ENCODE results near the gene DHDH.

DHDH gene

DNA sequence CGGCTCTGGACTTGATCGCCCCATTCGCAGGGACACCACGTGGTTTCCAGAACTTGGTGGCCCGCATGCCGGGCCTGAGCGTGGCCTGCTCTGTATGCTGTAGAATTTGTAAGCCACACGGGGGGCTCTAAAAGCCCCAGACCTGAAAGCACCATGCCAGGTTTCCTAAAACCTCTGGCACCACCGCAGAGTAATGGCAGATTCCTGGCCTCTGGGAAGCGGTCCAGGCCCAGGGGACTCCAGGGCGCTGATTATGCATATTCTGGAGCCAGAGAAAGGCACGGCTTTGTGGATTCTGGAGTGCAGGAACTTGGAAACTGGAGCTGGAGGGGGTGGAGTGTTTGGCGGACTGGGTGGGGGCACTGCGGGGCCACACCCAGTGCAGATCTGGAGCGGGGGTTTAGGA is 35.3 kb downstream of the DHDH start:
- DNase-seq, result no peak

DNA sequence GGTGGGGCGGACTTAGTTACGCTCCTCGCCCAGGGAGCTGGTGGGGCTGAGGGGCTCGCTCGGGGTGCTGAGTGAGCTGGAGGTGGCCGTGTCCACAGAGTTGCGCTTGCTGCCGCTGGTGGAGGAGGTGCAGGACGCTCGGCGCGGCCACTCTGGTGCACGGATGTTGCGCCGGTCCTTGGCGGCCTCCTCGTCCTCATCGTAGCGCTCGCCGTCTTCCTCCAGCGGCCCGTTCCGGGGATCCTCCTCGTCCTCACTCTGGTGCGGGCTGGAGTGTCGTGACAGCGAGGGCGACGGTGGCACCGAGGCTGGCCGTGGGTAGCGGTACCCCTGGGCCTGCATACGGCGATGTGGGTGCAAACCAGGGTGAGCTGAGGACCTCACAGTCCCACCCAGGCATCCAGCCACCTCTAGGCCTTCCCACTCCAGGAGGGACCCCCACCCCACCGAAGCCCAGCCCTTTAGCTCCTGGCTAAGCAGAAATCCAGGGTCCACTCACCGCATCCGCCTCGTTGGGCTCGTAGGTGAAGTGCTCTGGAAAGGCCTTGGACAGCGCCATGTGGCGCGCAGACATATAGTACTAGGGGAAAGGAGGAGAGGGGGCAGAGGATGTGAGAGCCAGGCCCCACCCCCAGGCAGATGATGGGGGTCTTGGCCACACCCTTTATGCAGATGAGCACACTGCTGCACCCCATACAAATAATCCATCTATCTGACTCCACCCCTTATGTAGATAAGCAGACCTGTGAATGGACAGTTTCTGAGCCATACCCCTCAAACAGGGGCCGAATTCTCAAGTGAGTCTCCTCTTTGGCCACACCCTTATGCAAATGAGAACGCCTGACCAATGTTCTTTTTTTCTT is 36.0 kb downstream of the DHDH start:
- no peak for DNase-seq

DNA sequence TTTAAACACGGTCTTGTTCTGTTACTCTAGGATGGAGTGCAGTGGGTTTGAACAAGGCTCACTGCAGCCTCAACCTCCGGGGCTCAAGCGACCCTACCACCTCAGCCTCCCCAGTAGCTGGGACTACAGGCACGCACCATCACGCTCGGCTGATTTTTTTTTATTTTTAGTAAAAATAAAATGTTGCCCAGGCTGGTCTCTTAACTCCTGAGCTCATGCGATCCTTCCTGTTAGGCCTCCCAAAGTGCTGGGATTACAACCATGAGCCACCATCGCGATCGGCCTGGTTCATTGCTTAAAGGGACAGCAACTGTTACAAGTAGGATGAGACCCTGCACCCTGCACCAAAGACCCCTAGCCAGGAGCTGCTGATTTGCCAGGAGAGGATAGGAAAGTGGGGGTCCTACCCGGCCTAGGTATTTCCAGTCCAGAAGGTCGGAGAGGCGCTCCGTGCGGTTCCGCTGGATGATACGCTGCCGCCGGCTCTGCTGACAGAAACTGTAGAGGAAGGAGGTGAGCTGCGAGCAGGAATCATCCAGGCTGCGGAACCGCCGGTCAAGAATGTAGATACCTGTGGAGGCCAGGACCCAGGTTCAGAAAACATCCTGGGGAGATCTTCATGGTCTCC is 36.8 kb downstream of the DHDH start:
- no peak for DNase-seq

DNA sequence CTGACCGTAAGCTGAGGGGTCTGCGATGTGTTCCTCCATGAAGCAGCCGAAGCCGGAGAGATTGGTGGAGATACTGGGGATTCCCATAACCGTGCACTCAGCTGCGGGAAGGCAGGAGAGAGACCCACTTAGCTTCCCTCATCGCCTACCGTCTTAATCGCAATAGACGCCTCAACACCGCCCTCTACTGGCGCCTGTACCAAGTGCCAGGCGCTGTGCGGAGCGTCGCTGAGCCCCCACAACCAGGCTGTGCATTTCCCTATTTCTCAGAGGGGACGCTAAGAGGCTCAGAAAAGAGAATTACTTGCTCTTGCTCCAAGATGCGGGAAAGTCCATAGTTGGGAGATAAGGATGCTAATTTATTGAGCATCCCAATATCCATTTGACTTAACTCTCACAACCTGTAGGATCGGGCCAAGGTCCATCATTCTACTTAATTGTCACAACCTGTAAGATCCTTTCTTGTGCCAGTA is 37.5 kb downstream of the DHDH start:
- DNase-seq, result peak; percentile 83

DNA sequence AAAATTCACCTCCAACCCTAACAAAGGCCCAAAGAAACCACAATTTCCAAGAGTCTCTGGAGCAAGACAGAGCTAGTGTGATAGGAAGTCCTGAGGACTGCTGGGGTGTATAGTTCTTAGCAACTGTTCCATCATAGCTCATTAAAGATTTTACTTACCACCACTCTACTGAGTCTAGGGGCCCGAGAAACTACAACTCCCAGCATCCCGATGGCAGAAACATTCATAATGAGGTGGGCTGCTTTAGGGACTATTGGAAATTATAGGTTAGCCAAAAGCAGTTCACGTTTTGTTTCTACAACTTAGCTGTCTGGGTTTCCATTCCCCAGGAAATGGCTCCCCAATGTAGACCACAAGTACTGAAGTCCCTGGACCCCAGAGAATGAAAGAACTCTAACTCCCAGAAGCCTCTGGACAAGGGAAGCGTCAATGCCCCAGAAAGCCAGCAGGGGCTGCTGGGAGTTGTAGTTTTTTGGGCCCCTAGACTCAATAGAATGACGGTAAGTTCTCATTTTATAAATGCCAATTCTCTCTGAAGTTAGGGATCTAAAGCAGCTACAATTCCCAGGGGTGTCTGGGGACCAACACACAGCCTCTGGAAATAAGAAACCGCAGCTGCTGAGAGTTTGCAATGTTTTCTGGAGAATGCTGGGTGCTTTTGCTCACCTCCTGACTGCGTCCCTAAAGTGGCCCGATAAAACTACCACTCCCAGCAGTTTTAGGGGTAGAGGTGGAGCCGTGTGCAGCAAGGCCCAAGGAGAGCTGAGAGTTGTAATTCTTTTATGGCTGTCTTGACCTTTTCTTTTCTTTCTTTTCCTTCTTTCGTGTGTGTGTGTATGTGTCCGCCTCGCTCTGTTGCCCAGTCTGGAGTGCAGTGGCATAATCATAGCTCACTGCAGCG is 42.7 kb downstream of the DHDH start:
- no peak for DNase-seq

DNA sequence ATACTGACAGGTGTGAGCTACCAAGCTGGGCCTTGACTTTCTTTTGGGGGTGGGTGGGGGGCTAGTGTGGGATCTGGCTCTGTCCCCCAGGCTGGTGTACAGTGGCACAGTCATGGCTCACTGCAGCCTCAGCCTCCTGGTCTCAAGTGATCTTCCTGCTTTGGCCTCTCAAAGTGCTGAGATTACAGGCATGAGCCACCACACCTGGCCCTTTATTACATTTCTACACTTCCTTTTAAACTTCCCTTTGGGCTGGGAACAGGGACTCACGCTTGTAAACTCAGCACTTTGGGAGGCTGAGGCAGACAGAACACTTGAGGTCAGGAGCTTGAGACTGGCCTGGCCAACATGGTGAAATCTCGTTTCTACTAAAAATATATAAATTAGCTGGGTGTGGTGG is 43.6 kb downstream of the DHDH start:
- no peak for DNase-seq

DNA sequence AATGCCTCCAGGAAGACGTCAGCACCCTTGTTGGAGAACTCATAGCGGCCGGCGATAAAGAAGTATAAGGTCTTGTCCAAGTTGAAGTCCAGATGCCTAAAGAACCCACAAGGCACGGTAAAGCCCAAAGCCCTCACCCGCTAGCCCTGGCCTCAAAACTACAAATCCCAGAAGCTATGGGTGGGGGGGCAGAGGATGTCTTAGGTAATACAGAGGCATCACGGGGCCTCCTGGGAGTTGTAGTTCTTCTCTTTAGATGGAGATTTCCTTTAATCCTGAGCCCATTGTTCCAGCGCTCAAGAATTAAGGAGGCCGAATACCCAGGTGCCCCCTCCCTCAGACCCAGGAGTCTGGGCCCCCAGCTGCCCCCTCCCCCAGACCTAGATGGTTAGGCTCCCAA is 48.8 kb downstream of the DHDH start:
- DNase-seq, result no peak

DNA sequence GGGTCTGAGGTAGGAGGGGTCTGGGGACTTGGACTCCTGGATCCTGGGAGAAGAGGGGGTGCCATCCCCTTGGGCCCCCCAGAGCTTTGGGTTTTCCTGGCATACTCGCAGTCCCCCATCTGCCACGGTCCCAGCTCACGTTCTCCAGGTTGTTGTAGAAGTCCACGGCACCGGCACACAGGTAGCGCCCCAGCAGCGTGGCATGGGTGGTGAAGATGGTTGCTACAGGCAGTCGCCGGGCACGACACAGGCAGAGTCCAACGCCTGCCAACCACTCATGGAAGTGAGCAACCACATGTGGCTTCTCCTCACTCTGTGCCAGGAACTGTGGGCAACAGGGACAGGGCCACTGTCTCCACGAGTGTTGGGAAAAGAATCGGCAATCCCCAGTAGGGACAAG is 52.2 kb downstream of the DHDH start:
- no peak for DNase-seq

DNA sequence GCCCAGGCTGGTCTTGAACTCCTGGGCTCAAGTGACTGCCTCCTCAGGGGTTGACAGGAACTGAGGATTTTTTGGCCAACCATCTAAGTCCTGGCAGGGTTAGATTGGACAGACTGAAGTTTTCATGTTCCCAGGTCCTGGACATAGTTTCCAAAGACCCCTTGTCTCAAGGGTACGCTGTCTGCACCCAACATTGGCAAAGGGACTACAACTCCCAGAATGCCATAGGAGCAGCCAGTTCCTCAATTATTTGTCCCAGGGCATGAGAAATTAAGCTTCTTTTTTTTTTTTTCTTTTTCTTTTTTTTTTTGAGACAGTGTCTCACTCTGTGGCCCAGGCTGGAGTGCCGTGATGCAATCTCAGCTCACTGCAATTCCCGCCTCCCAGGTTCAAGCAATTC is 52.7 kb downstream of the DHDH start:
- DNase-seq, result no peak

DNA sequence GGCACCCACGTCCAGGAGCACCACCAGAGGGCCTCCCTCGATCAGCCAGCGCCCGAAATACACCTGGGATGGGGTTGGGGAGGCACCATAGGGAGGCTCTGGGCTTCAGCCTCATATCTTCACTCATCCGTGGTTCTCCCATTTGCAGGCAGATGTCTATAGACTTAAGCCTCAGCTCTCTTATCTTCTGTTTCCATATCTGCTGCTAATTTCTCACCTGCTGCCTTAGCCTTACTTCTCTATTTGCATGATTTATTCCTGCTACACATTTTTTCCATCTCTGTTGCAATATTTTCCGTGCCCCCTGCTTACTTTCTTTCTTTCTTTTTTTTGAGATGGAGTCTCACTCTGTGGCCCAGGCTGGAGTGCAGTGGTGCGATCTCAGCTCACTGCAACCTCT is 53.8 kb downstream of the DHDH start:
- no peak for DNase-seq

DNA sequence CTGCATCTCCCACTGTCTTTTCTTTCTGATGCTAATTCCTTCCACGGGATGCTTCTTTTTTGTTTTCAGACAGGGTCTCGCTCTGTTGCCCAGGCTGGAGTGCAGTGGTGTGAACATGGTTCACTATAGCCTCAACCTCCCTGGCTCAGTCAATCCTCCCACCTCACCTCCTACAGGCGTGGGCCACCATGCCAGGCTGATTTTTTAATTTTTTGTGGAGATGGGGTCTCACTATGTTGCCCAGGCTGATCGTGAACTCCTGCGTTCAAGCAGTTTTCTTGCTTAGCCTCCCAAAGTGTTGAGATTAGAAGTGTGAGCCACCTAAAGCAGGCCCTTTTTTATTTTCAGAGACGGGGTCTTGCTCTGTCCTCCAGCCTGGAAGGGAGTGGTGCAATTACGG is 54.8 kb downstream of the DHDH start:
- no peak for DNase-seq

DNA sequence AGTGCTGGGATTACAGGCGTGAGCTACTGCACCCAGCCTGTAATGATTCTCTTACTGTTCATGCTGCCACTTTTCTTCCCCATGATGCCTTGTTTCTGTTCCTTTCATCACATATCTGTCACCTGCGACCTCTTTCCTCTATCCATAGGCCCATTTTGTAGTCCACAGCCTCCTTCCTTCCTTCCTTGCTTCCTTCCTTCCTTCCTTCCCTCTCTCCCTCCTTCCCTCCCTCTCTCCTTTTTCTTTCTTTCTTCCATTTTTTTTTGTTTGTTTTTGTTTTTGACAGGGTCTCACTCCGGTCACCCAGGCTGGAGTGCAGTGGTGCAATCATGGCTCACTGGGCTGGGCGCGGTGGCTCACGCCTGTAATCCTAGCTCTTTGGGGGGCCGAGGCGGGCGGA is 55.4 kb downstream of the DHDH start:
- no peak for DNase-seq

DNA sequence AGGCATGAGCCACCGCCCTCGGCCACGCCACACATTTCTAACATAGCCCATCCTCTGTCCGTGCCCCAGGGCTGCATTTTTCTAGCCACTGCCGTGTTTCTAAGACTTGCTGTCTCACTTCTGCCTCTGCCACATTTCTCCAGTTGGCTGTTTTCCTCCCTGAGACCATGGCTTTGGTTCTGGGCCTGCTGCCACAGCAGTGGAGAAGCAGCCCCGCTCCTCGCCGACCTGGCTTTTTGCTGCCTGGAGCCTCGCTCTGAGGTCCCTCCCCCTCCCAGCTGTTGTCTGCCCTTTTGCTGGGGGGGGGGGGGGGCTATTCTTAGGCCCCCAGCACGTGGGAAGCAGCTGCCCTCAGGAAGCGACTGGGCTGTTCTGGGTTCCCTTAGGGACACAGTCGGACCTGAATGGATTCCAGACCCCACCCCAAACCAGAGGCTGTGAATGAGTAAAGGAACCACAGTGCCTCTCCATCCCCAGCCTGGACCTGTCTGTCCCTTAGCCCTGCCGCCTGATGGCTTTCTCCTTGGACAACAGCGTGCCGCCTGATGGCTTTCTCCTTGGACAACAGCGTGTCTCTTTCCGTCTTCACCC is 56.3 kb downstream of the DHDH start:
- DNase-seq, result no peak

DNA sequence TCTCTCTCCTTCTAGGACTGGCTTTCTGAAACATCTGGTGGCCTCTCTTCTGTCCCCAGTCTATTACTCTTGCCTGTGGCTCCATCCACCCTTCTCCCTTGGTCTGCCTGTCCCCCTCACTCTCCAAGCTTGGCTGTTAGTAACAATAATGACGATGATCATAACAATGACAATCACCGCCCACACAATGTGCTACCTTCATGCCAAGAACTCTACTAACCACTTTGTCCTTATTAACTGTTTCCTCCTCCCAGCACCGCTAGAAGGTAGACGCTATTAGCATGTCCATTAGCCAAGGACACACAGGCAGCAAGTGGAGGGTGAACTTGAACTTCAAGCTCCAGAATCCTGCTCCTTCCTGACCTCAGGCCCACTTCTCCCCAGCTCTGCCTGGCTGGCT is 56.9 kb downstream of the DHDH start:
- DNase-seq, result no peak

DNA sequence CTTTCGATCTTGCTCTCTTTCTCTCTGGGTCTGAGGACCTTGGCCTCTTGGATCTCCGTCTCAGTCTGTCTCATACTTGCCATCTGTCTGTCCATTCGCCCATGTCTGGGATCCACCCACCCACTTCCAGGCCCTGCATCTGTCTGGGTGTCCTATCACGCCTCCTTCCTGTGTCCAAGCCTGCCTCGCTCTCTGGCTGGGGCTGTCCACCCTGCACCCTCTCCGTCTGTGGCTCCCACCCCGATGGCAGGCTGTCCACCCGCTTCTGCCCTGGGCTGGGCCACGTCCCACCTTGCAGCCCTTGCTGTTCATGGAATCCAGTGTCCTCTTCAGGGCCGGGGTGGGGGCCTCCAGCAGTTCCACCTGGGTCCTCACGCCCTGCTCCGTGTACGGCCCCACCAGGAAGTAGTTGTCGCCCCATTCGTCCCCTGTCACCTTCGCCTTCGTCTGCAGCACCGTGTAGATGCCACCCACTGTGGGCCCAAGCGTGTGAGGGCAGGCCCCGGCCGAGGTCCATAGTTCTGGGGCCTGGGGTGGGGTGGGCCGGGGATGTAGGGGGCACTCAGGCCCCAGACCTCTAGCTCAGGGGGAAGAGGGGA is 57.6 kb downstream of the DHDH start:
- DNase-seq, result no peak

DNA sequence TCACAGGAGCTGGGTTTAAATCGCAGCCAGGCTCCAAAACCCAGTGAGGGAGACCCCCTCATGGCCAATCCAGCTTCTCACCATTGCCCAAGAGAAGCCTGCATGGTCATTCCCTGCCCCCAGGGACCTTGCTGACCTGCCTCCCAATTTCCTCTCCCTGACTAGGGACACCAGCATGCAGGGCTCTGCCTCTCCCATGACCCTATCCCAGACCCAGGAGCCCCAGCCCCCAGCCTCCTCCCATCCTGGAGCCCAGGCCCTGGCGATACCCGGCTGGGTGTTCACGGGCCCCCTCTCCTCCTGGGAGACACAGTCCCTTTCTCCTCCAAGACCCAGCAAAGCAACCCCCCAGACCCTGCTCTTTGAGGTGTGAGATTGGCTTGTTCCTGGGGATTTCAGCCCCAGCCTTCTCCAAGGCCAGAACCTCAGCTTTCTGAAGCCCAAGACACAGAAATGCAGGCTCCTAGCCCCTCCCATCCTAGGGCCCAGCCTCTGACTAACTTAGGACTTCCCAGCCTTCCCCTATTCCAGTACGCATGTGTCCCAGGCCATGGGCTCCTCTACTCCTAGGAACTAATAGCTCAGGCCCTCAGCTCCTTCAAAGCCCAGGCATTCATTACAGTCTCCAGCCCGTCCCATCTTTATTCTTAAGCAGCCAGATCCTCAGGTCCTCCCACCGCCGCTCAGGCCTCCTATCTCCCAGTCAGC is 58.5 kb downstream of the DHDH start:
- DNase-seq, result no peak

DNA sequence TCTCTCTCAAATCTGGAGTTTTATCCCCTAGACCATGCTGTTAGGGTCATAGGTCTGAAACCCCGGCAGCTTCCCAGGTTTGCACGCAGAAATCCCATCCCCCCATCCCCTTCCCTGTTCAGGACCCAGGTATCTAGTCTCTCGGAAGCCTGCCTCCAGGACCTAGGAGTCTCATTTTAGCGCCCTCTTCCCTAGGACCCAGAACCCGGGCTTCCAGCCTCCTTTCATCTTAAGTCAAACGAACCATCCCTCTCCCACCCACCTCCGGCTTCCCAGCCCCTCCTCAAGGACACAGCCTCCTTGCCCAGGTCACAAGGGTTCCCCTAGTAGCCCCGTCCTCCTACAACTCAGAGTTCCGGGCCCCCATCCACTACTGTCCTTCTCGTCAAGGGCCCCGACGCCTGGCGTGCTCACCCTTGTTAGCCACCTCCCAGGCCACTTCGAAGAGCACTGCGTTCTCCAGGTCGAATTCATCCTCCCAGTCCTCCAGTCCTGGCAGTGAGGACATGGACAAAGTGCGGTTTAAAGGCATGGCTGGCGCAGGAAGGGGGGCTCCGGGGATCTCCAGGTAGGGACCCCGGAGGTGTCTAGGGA is 59.2 kb downstream of the DHDH start:
- no peak for DNase-seq

DNA sequence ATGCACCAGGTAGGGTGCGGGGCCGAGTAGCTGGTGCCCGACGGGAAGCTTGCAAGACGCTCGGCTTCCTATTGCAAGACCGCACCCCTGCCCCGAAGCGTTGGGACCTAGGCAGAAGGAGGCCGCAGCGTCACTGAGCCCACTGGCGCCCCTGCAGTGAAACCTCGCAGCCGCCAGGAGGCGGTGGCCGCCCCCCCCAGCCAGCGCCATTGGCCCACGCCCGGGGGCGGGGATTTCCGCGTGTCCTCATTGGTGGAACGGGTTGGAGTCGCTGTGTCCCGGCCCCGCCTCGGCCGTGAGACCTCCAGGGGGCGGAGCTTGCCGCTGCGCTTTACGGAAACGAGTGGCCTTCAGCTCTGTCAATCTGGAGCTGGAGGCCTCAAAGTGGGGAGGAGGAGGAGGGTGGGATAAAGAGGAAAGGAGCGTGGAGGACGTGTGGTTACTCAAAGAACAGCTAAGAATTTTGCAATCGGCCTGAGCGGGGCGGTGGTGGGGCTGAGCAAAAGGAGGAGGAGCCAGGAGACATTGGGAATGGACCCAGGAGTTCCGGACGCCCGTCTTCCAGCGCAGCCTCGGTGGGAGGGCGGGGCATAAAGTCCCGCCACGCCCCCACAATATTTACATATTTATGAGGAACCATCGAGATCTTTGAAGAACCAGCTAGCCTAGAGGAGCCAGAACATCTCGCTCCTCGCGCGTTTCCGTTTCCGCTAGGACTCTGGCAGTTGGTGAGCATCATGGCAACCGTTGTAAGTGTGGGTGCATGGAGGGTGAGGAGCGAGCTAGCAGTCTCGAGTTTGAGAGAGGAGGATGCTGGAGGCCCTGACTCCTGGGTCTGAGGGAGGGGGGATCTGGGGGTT is 59.9 kb downstream of the DHDH start, which contains the start of the genes GYS1 and RUVBL2:
TSS of gene GYS1 (minus strand) at position 135 of the 860 bp plus-strand sequence. CDS start 197 bp downstream, outside the sequence.
TSS of gene RUVBL2 (plus strand) at position 713 of the 860 bp plus-strand sequence. CDS start at position 738, 25 bp downstream.
- peak; percentile 98 for DNase-seq

DNA sequence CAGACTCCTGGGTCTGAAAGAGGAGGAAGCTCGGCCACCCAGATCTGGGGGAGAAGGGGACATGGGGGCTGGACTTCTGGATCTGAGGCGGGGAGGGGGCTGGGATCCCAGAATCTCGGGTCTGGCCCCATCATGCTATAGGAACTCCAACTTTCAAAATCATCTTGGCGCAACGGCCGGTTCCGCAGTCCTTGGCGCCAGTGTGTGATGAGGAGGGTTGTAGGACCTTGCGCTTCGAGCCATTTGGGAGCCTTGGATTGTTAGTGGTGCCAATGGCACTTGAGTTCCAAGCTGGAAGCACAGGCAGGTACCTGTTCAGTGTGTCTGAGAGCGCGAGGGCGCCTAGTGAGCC is 60.5 kb downstream of the DHDH start:
- DNase-seq, result no peak
